Keratinocyte (primary cell): ENCODE data around the gene TRAPPC10.

ENCODE experiments used
- EZH2 ChIP-seq: IDR thresholded peaks from one replicate; pipeline ENCODE4 v1.6.1; 2012; ENCODE audit warnings: inconsistent platforms, mild to moderate bottlenecking, low read length, moderate library complexity
- TF ChIP-seq, protein P1 (sequence below), 3 experiments: IDR thresholded peaks in 1 of 3; conservative IDR thresholded peaks in 1 of 3; optimal IDR thresholded peaks in 1 of 3; 2 replicates in 2 of 3; 3 replicates in 1 of 3; pipeline versions ENCODE3 to v1.5.1; 2011; ENCODE audit warnings: low read length in 3 of 3, mild to moderate bottlenecking in 3 of 3, moderate library complexity in 2 of 3, control low read depth in 1 of 3, inconsistent platforms in 1 of 3; ENCODE audit not compliant: insufficient read depth in 2 of 3; ENCODE audit errors: extremely low read depth in 1 of 3

GRCh38 chr21:43989401-43989800 is 22.7 kb upstream of the TRAPPC10 start:
- TF ChIP-seq, protein P1, sequence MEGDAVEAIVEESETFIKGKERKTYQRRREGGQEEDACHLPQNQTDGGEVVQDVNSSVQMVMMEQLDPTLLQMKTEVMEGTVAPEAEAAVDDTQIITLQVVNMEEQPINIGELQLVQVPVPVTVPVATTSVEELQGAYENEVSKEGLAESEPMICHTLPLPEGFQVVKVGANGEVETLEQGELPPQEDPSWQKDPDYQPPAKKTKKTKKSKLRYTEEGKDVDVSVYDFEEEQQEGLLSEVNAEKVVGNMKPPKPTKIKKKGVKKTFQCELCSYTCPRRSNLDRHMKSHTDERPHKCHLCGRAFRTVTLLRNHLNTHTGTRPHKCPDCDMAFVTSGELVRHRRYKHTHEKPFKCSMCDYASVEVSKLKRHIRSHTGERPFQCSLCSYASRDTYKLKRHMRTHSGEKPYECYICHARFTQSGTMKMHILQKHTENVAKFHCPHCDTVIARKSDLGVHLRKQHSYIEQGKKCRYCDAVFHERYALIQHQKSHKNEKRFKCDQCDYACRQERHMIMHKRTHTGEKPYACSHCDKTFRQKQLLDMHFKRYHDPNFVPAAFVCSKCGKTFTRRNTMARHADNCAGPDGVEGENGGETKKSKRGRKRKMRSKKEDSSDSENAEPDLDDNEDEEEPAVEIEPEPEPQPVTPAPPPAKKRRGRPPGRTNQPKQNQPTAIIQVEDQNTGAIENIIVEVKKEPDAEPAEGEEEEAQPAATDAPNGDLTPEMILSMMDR (optimal IDR thresholded peaks at IDR 0.05 in 1 of 3, IDR thresholded peaks at IDR 0.05 in 1 of 3, conservative IDR thresholded peaks at IDR 0.05 in 1 of 3; ENCODE audit: extremely low read depth in 1 of 3, insufficient read depth in 2 of 3, low read length in 3 of 3) = no peak
- TF ChIP-seq EZH2 = no peak
